Lung (tissue), 12 donors: ENCODE results near the gene NGEF. TPM values are rescaled to one million over a fixed set of nuclear protein-coding genes. Genes with fewer than 3 reads are reported as not detected.

Experiments
- ATAC-seq: fragments of 200-7000 bp; cut with Tn5 transposase; one replicate; pipeline ENCODE4 v1.9.1; 2020; ENCODE audit warnings: moderate number of reproducible peaks; ENCODE audit not compliant: insufficient read depth, low FRiP score
- DNase-seq, 3 donors: peaks; one replicate each; pipeline ENCODE4 v3.0.0-alpha.2; 2013 to 2017
- H3K27ac ChIP-seq, 2 donors: one replicate each; pipeline ENCODE4 v1.5.1; 2013; ENCODE audit warnings: mild to moderate bottlenecking in 2 of 2, moderate library complexity in 2 of 2, control low read depth in 1 of 2, inconsistent platforms in 1 of 2, low read depth in 1 of 2, low read length in 1 of 2
- H3K27me3 ChIP-seq, 3 donors: one replicate each; pipeline ENCODE4 v1.5.1; 2013; ENCODE audit warnings: low read length in 2 of 3; ENCODE audit not compliant: control insufficient read depth in 3 of 3, insufficient read depth in 3 of 3
- H3K36me3 ChIP-seq, 4 donors: one replicate each; pipeline ENCODE4 v1.5.1; 2013; ENCODE audit warnings: low read length in 4 of 4, mild to moderate bottlenecking in 1 of 4, moderate library complexity in 1 of 4; ENCODE audit not compliant: control insufficient read depth in 4 of 4, insufficient read depth in 4 of 4
- H3K4me1 ChIP-seq, 5 donors: one replicate each; pipeline ENCODE4 v1.5.1; 2013; ENCODE audit warnings: low read length in 5 of 5, mild to moderate bottlenecking in 2 of 5, moderate library complexity in 1 of 5; ENCODE audit not compliant: control insufficient read depth in 5 of 5, insufficient read depth in 5 of 5
- H3K4me3 ChIP-seq: one replicate; pipeline ENCODE4 v1.5.1; 2013; ENCODE audit warnings: mild to moderate bottlenecking, control low read depth, moderate library complexity
- H3K9ac ChIP-seq, 2 donors: one replicate each; pipeline ENCODE4 v1.5.1; 2013; ENCODE audit warnings: low read length in 2 of 2, control low read depth in 1 of 2; ENCODE audit not compliant: insufficient read depth in 1 of 2
- H3K9me3 ChIP-seq, 4 donors: one replicate each; pipeline ENCODE4 v1.5.1; 2013; ENCODE audit warnings: low read length in 3 of 4, mild to moderate bottlenecking in 1 of 4, moderate library complexity in 1 of 4; ENCODE audit not compliant: control insufficient read depth in 4 of 4, insufficient read depth in 3 of 4
- CTCF ChIP-seq: IDR thresholded peaks from 2 replicates; pipeline ENCODE4 v1.5.1; 2012; ENCODE audit warnings: mild to moderate bottlenecking; ENCODE audit errors: control extremely low read depth, extremely low read depth
- WGBS, 2 donors: extraction: QIAGEN DNeasy Blood & Tissue Kit; methylation state at CpG; one replicate each; pipeline ENCODE4 v1.1.7; 2013; 5-methylcytosine and 5-hydroxymethylcytosine counted together
- polyA plus RNA-seq, 2 donors: library from polyadenylated mRNA; stranded (reverse); fragments of 200-250 nt; gene quantifications; one replicate each; pipeline ENCODE4 v1.2.1, GENCODE V29; 2013
- total RNA-seq, 2 donors: library from RNA; depleted of rRNA in 1 of 2; stranded (reverse); fragments of >200 nt in 1 of 2; gene quantifications; one replicate each; pipeline ENCODE4 v1.2.1, GENCODE V29; 2014 to 2021
- donor health status: control.
- donor health status: control.
- donor health status: Bipolar disorder and iron deficiency.
- donor health status: healthy.
- donor health status: DM: yes; HTN: yes; CAD: no.

Gene NGEF
- total and polyA plus RNA-seq, 4 donors, result 0.35 to 2.4 (median 1.5) TPM

DNA sequence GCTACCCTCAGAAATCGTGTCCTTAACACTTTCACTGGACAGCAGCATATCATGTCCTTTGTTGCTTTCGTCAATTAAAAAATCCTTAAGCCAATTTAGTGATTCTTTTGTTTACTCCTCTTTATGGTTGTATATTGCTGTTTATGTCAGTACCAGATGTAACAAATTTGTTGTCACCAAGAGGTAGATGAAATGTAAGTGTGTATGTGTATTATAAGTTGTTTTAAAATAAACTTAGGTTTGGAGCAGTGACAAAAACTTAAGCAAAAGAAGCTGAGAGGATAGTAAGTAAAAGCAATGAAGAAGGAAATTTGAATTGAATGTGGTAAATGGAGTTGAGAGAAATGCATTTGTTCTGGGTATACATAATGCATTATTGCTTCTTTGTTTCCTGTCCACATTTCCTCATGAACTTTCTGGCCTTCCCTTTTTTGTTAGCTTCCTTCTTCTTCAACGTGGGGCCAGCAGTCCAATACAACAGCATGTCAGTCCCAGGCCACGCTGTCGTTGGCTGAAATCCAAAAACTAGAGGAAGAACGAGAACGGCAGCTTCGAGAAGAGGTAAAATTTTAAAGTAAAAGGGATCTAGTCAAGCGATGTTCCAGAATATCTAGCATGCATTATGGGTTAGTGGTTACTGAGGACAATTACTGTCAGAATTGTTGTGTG is 173.5 kb downstream of the NGEF start:
- TF ChIP-seq CTCF, result no peak
- H3K9ac ChIP-seq, result peak overlapping the region in 1 of 2 donors; percentile 38
- H3K36me3 ChIP-seq, result peaks cover 3 to 27% (median 19%) of the 10 kb centered on the region in 4 donors
- 23 to 26% methylated on average over 9 of the region's 9 CpGs for WGBS, 2 donors
- H3K4me3 ChIP-seq, result no peak overlapping the region
- ATAC-seq, result peak; percentile 58
- no peaks in the 10 kb centered on the region for H3K27me3 ChIP-seq
- no peak overlapping the region for H3K27ac ChIP-seq
- peak; percentile 44 to 75 (median 75) for DNase-seq
- H3K9me3 ChIP-seq, result no peaks in the 10 kb centered on the region
- H3K4me1 ChIP-seq, result peaks cover 2 to 24% (median 17%) of the 10 kb centered on the region in 5 donors

- ATAC-seq (peak; percentile 41), DNase-seq (peak in 1 of 3 donors; percentile 25)
- peaks cover 12 to 29% (median 20%) of the 10 kb centered on the region in 4 donors for H3K36me3 ChIP-seq
- peak overlapping the region in 1 of 2 donors; percentile 36 for H3K27ac ChIP-seq
- peaks cover 2 to 24% (median 17%) of the 10 kb centered on the region in 5 donors for H3K4me1 ChIP-seq
- H3K9ac ChIP-seq, result peak overlapping the region in 1 of 2 donors; percentile 11
- no peaks in the 10 kb centered on the region for H3K27me3 ChIP-seq
- H3K4me3 ChIP-seq, result no peak overlapping the region
- 35 to 48% methylated on average over 2 of the region's 2 CpGs for WGBS, 2 donors
- no peaks in the 10 kb centered on the region for H3K9me3 ChIP-seq
- TF ChIP-seq CTCF, result no peak
Observed at GRCh38 chr2:232838406-232838874, 174.6 kb downstream of the NGEF start.

GRCh38 chr2:232836934-232837333 is 176.1 kb downstream of the NGEF start:
- Histone ChIP-seq H3K27me3 (no peaks in the 10 kb centered on the region), H3K4me1 (peaks cover 2 to 24% (median 17%) of the 10 kb centered on the region in 5 donors), H3K36me3 (peaks cover 15 to 34% (median 26%) of the 10 kb centered on the region in 4 donors), H3K9me3 (no peaks in the 10 kb centered on the region), H3K9ac (no peak overlapping the region), H3K27ac (no peak overlapping the region), H3K4me3 (no peak overlapping the region)
- DNase-seq (no peak), ATAC-seq (no peak)
- TF ChIP-seq CTCF, result no peak
- 96% methylated on average over 4 of the region's 4 CpGs for WGBS, 2 donors
